ENCODE data around the gene EIF4E. TPM values are rescaled to one million over a fixed set of nuclear protein-coding genes. Genes with fewer than 3 reads are reported as not detected.

Gene EIF4E
- polyA plus RNA-seq, 1 donor from 2014 or later = 189 TPM

GRCh38 chr4:98908703-98909262 lies 20.1 kb downstream of the EIF4E start:
- Histone ChIP-seq H3F3A (ENCODE audit: insufficient read depth, low read length, poor library complexity, severe bottlenecking) (no peaks in the 10 kb centered on the region), H4K20me1 (ENCODE audit: insufficient read depth) (no peaks in the 10 kb centered on the region)
- TF ChIP-seq TAF1 (IDR thresholded peaks at IDR 0.05; ENCODE audit: low read depth) (no peak), CTCF (IDR thresholded peaks at IDR 0.05; ENCODE audit: poor library complexity, severe bottlenecking) (no peak), EZH2 (IDR thresholded peaks at IDR 0.05; ENCODE audit: borderline replicate concordance, insufficient read depth, low read length, poor library complexity, severe bottlenecking) (no peak)

GRCh38 chr4:98908182-98908581 lies 20.8 kb downstream of the EIF4E start:
- no peaks in the 10 kb centered on the region for H4K20me1 ChIP-seq (ENCODE audit: insufficient read depth)
- no peaks in the 10 kb centered on the region for H3K27me3 ChIP-seq (ENCODE audit: insufficient read depth, low read depth, low read length)
- no peak overlapping the region for H3K27ac ChIP-seq (ENCODE audit: low read length)
- peaks cover 92% of the 10 kb centered on the region for H3K79me2 ChIP-seq (replicated peaks; ENCODE audit: insufficient read depth, low read length)
- H3K9ac ChIP-seq (ENCODE audit: low read length) = no peak overlapping the region
- no peak overlapping the region for H2AFZ ChIP-seq (ENCODE audit: low read depth, low read length)
- no peaks in the 10 kb centered on the region for H3F3A ChIP-seq (ENCODE audit: insufficient read depth, low read length, poor library complexity, severe bottlenecking)
- no peak overlapping the region for H3K4me3 ChIP-seq (ENCODE audit: low read length)
- H3K9me3 ChIP-seq (ENCODE audit: low read length) = no peaks in the 10 kb centered on the region
- H3K9me2 ChIP-seq (ENCODE audit: insufficient read depth, low read length) = no peaks in the 10 kb centered on the region
- TF ChIP-seq, protein P1, sequence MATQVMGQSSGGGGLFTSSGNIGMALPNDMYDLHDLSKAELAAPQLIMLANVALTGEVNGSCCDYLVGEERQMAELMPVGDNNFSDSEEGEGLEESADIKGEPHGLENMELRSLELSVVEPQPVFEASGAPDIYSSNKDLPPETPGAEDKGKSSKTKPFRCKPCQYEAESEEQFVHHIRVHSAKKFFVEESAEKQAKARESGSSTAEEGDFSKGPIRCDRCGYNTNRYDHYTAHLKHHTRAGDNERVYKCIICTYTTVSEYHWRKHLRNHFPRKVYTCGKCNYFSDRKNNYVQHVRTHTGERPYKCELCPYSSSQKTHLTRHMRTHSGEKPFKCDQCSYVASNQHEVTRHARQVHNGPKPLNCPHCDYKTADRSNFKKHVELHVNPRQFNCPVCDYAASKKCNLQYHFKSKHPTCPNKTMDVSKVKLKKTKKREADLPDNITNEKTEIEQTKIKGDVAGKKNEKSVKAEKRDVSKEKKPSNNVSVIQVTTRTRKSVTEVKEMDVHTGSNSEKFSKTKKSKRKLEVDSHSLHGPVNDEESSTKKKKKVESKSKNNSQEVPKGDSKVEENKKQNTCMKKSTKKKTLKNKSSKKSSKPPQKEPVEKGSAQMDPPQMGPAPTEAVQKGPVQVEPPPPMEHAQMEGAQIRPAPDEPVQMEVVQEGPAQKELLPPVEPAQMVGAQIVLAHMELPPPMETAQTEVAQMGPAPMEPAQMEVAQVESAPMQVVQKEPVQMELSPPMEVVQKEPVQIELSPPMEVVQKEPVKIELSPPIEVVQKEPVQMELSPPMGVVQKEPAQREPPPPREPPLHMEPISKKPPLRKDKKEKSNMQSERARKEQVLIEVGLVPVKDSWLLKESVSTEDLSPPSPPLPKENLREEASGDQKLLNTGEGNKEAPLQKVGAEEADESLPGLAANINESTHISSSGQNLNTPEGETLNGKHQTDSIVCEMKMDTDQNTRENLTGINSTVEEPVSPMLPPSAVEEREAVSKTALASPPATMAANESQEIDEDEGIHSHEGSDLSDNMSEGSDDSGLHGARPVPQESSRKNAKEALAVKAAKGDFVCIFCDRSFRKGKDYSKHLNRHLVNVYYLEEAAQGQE (IDR thresholded peaks at IDR 0.05; ENCODE audit: borderline replicate concordance) = no peak
- TF ChIP-seq SMC3 (conservative IDR thresholded peaks at IDR 0.05; ENCODE audit: poor library complexity) (no peak), EZH2 (IDR thresholded peaks at IDR 0.05; ENCODE audit: borderline replicate concordance, insufficient read depth, low read length, poor library complexity, severe bottlenecking) (no peak), CTCF (IDR thresholded peaks at IDR 0.05; ENCODE audit: poor library complexity, severe bottlenecking) (no peak), EP300 (conservative IDR thresholded peaks at IDR 0.05; ENCODE audit: poor library complexity, severe bottlenecking) (no peak), RAD21 (conservative IDR thresholded peaks at IDR 0.05) (no peak), MXI1 (conservative IDR thresholded peaks at IDR 0.05; ENCODE audit: poor library complexity, severe bottlenecking) (no peak), TAF1 (IDR thresholded peaks at IDR 0.05; ENCODE audit: low read depth) (no peak)
- H3K36me3 ChIP-seq (ENCODE audit: insufficient read depth, low read length) = no peaks in the 10 kb centered on the region
- H3K4me2 ChIP-seq (ENCODE audit: low read length) = no peak overlapping the region

More at GRCh38 chr4:98908703-98909262, 20.1 kb downstream of the EIF4E start:
- H3K27ac ChIP-seq (ENCODE audit: low read length) = no peak overlapping the region
- H3K79me2 ChIP-seq (replicated peaks; ENCODE audit: insufficient read depth, low read length) = peaks cover 92% of the 10 kb centered on the region
- H3K27me3 ChIP-seq (ENCODE audit: insufficient read depth, low read depth, low read length) = no peaks in the 10 kb centered on the region
- H2AFZ ChIP-seq (ENCODE audit: low read depth, low read length) = no peak overlapping the region
- H3K9ac ChIP-seq (ENCODE audit: low read length) = no peak overlapping the region
- H3K36me3 ChIP-seq (ENCODE audit: insufficient read depth, low read length) = no peaks in the 10 kb centered on the region
- H3K4me3 ChIP-seq (ENCODE audit: low read length) = no peak overlapping the region
- H3K9me2 ChIP-seq (ENCODE audit: insufficient read depth, low read length) = no peaks in the 10 kb centered on the region
- H3K9me3 ChIP-seq (ENCODE audit: low read length) = no peaks in the 10 kb centered on the region
- no peak overlapping the region for H3K4me2 ChIP-seq (ENCODE audit: low read length)
